Nephron (organoid): ENCODE measurements around the gene MRTFA.

Experiments used
- H3K27ac Mint-ChIP-seq, 3 experiments: 2 replicates each; pipeline ENCODE4 v1.8.0; 2020; ENCODE audit warnings: mixed read lengths in 3 of 3, mild to moderate bottlenecking in 2 of 3, moderate library complexity in 1 of 3
- H3K27me3 Mint-ChIP-seq: 2 replicates; pipeline ENCODE4 v1.8.0; 2021; ENCODE audit warnings: low read depth, mild to moderate bottlenecking, moderate library complexity, mixed read lengths
- H3K36me3 Mint-ChIP-seq: 2 replicates; pipeline ENCODE4 v1.8.0; 2020; ENCODE audit warnings: low read depth, mixed read lengths
- H3K4me1 Mint-ChIP-seq: 2 replicates; pipeline ENCODE4 v1.8.0; 2020; ENCODE audit warnings: mixed read lengths
- H3K4me3 Mint-ChIP-seq, 3 experiments: 2 replicates each; pipeline ENCODE4 v1.8.0; 2020; ENCODE audit warnings: mild to moderate bottlenecking in 3 of 3, mixed read lengths in 3 of 3, moderate library complexity in 2 of 3
- H3K9me3 Mint-ChIP-seq: 2 replicates; pipeline ENCODE4 v1.8.0; 2020; ENCODE audit warnings: mixed read lengths
- CTCF ChIP-seq, 3 experiments: fragments of 200-600 bp; sonication (generic); IDR thresholded peaks; one replicate each; pipeline ENCODE4 v1.5.0; 2021; ENCODE audit warnings: antibody characterized with exemption in 3 of 3; ENCODE audit not compliant: unreplicated experiment in 3 of 3

The MRTFA gene

GRCh38 chr22:40521046-40521445 lies 115.5 kb downstream of the MRTFA start:
- H3K4me3 Mint-ChIP-seq: no peak overlapping the region
- H3K36me3 Mint-ChIP-seq: peaks cover 39% of the 10 kb centered on the region

GRCh38 chr22:40520562-40520961 lies 116.0 kb downstream of the MRTFA start:
- Mint-ChIP-seq H3K4me1 (no peaks in the 10 kb centered on the region), H3K4me3 (no peak overlapping the region)

More at GRCh38 chr22:40521046-40521445, 115.5 kb downstream of the MRTFA start:
- peaks cover 9% of the 10 kb centered on the region for H3K9me3 Mint-ChIP-seq
- no peaks in the 10 kb centered on the region for H3K27me3 Mint-ChIP-seq
- TF ChIP-seq CTCF (IDR thresholded peaks at IDR 0.05; ENCODE audit: unreplicated experiment in 3 of 3): no peak
- no peaks in the 10 kb centered on the region for H3K4me1 Mint-ChIP-seq
- no peak overlapping the region for H3K27ac Mint-ChIP-seq

GRCh38 chr22:40519948-40520331 lies 116.6 kb downstream of the MRTFA start:
- no peaks in the 10 kb centered on the region for H3K4me1 Mint-ChIP-seq
- no peaks in the 10 kb centered on the region for H3K27me3 Mint-ChIP-seq
- no peak overlapping the region for H3K4me3 Mint-ChIP-seq
- H3K9me3 Mint-ChIP-seq: peaks cover 9% of the 10 kb centered on the region
- no peak for TF ChIP-seq CTCF (IDR thresholded peaks at IDR 0.05; ENCODE audit: unreplicated experiment in 3 of 3)
- H3K36me3 Mint-ChIP-seq: peaks cover 42% of the 10 kb centered on the region
- no peak overlapping the region for H3K27ac Mint-ChIP-seq

More at GRCh38 chr22:40520562-40520961, 116.0 kb downstream of the MRTFA start:
- Mint-ChIP-seq H3K27me3 (no peaks in the 10 kb centered on the region), H3K9me3 (peaks cover 9% of the 10 kb centered on the region), H3K27ac (no peak overlapping the region), H3K36me3 (peaks cover 40% of the 10 kb centered on the region)
- no peak for TF ChIP-seq CTCF (IDR thresholded peaks at IDR 0.05; ENCODE audit: unreplicated experiment in 3 of 3)

- H3K4me1 Mint-ChIP-seq: no peaks in the 10 kb centered on the region
- no peak overlapping the region for H3K4me3 Mint-ChIP-seq
- no peak overlapping the region for H3K27ac Mint-ChIP-seq
- peaks cover 42% of the 10 kb centered on the region for H3K36me3 Mint-ChIP-seq
- H3K27me3 Mint-ChIP-seq: no peaks in the 10 kb centered on the region
- peaks cover 9% of the 10 kb centered on the region for H3K9me3 Mint-ChIP-seq
- no peak for TF ChIP-seq CTCF (IDR thresholded peaks at IDR 0.05; ENCODE audit: unreplicated experiment in 3 of 3)
Observed at GRCh38 chr22:40519284-40519947, 117.1 kb downstream of the MRTFA start.

GRCh38 chr22:40518840-40519239 lies 117.7 kb downstream of the MRTFA start:
- H3K36me3 Mint-ChIP-seq: peaks cover 42% of the 10 kb centered on the region
- no peak overlapping the region for H3K27ac Mint-ChIP-seq
- no peaks in the 10 kb centered on the region for H3K27me3 Mint-ChIP-seq
- no peaks in the 10 kb centered on the region for H3K4me1 Mint-ChIP-seq
- no peak overlapping the region for H3K4me3 Mint-ChIP-seq
- no peak for TF ChIP-seq CTCF (IDR thresholded peaks at IDR 0.05; ENCODE audit: unreplicated experiment in 3 of 3)
- peaks cover 9% of the 10 kb centered on the region for H3K9me3 Mint-ChIP-seq

- no peaks in the 10 kb centered on the region for H3K27me3 Mint-ChIP-seq
- peaks cover 9% of the 10 kb centered on the region for H3K9me3 Mint-ChIP-seq
- peaks cover 38% of the 10 kb centered on the region for H3K36me3 Mint-ChIP-seq
- no peak overlapping the region for H3K27ac Mint-ChIP-seq
- no peak for TF ChIP-seq CTCF (IDR thresholded peaks at IDR 0.05; ENCODE audit: unreplicated experiment in 3 of 3)
- no peaks in the 10 kb centered on the region for H3K4me1 Mint-ChIP-seq
- no peak overlapping the region for H3K4me3 Mint-ChIP-seq
Observed at GRCh38 chr22:40517631-40518030, 118.9 kb downstream of the MRTFA start.
